T47D (cell line): ENCODE results near the gene EFHD2.
"Not testable (repeated sequence)": the region's sequence is repeated elsewhere in the genome, so short reads cannot be mapped to it uniquely, and the experiment has no call there.

Source experiments
- DNase-seq, 2 experiments: peaks; one replicate each; pipeline versions ENCODE4 v3.0.0 to v3.0.0-alpha.2; 2011 to 2012; ENCODE audit warnings: low read depth in 1 of 2, low spot score in 1 of 2
- JUND ChIP-seq: IDR thresholded peaks from 2 replicates; pipeline ENCODE4 v1.6.1; 2012; ENCODE audit warnings: low read depth
- in situ Hi-C: cut with HindIII; loops from 2 replicates; pipeline ENCODE4 v1.10.0; 2016; ENCODE audit warnings: low sequenced_read_pairs, low pct_unique_long_range_greater_than_20kb

Gene EFHD2

GRCh38 chr1:15431571-15431948, 21.9 kb downstream of the EFHD2 start:
- DNase-seq: no peak
- in situ Hi-C loops: no loop called here
- no peak for TF ChIP-seq JUND

DNA sequence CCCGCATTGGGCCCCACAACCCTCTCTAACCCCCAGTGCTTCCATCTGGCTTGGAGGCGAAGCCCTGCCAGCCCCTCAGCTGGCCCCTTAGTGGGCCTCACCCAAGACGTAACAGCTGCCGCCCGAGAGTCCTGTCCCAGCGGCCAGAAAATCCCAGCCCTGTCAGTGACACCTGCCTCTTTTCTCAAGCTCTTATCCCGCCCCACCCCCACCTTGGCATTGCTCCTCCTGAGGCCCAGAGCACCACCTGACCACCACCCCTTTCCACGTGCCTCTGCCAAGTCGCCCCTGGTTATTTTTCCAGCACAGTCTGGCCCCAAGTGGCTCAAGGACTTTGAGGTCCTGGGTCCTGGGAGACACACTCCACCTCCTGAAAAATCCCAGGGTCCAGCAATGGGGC, 22.6 kb downstream of the EFHD2 start:
- DNase-seq: no peak
- no peak for TF ChIP-seq JUND
- in situ Hi-C loops: no loop called here

- in situ Hi-C loops: no loop called here
- no peak for TF ChIP-seq JUND
- no peak for DNase-seq
Observed at GRCh38 chr1:15433471-15433870, 23.8 kb downstream of the EFHD2 start.

- DNase-seq: not testable (repeated sequence)
Observed at GRCh38 chr1:15434739-15435138, 25.1 kb downstream of the EFHD2 start.

GRCh38 chr1:15435239-15436077, 25.8 kb downstream of the EFHD2 start:
- in situ Hi-C loops: no loop called here
- no peak for DNase-seq
- TF ChIP-seq JUND: no peak

More at GRCh38 chr1:15434739-15435138, 25.1 kb downstream of the EFHD2 start:
- in situ Hi-C loops: not testable (repeated sequence)

GRCh38 chr1:15436881-15437442, 27.3 kb downstream of the EFHD2 start:
- in situ Hi-C loops: no loop called here
- no peak for DNase-seq
- no peak for TF ChIP-seq JUND

DNA sequence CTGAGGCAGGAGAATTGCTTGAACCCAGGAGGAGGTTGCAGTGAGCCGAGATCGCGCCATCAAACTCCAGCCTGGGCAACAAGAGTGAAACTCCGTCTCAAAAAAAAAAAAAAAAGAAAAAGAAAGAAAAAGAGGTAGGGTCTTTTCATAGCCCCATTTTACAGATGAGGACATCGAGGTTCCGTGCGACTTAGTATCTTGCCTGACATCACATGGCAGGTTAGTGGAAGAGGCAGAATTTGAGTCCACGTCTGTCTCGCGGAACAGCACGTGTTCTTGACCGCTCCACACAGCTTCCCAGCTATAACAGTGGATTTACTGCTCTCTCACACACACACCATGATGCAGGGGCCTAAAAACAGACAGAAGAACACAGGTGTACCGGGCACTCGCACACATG, 29.6 kb downstream of the EFHD2 start:
- DNase-seq: no peak
- TF ChIP-seq JUND: no peak
- in situ Hi-C loops: no loop called here

GRCh38 chr1:15440357-15440756, 30.7 kb downstream of the EFHD2 start:
- DNase-seq: no peak
- in situ Hi-C loops: no loop called here
- no peak for TF ChIP-seq JUND

DNA sequence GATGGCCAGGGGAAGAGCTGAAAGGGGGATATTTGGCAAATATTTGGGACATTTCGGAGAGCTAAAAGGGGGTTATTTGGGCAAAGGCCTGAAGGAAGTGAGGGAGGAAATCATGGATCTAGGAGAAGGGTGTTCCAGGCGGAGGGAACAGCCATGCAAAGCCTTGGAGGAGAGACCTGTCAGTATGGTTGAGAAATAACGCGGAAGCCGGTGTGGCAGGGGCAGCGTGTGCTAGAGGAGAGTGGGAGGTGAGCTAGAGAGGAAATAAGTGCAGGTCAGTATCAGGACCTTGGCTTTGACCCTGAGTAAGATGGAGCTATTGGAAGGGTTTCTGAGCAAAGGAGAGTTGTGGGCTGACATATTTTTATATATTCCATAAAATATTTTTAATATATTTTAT, 31.6 kb downstream of the EFHD2 start:
- in situ Hi-C loops: no loop called here
- DNase-seq: no peak
- TF ChIP-seq JUND: no peak

DNA sequence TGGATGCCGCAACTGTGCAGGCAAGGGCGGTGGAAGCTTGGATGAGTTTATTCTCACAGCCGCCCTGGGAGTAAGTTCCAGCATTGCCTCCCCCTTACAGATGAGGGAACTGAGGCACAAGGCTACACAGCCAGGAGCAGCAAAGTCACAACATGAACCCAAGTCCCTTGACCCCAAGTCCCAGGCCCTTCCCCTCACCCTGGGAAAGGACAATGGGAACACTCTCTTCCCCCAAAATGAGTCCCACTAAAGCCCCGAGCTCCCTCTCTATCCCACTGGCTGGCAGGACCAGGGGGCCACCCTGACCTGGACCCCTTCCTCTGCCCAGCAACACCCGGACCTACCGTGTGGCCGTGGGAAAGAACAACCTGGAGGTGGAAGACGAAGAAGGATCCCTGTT, 32.4 kb downstream of the EFHD2 start:
- in situ Hi-C loops: no loop called here
- no peak for DNase-seq
- no peak for TF ChIP-seq JUND

GRCh38 chr1:15442759-15443158, 33.1 kb downstream of the EFHD2 start:
- DNase-seq: no peak
- in situ Hi-C loops: no loop called here
- TF ChIP-seq JUND: no peak

DNA sequence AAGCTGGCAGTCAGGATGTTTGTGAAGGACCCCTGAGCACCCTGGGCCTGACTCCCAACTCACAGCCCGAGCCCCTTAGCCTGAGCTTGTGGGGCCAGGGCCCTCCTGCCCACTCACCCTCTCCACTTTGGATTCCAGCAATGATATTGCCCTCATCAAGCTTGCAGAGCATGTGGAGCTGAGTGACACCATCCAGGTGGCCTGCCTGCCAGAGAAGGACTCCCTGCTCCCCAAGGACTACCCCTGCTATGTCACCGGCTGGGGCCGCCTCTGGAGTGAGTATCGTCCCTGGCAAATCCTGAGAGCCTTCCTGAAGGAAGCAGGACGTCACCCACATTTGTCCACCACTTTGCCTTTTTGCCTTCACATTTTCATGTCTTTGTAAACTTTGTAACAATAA, 33.6 kb downstream of the EFHD2 start:
- no peak for TF ChIP-seq JUND
- DNase-seq: no peak
- in situ Hi-C loops: no loop called here

DNA sequence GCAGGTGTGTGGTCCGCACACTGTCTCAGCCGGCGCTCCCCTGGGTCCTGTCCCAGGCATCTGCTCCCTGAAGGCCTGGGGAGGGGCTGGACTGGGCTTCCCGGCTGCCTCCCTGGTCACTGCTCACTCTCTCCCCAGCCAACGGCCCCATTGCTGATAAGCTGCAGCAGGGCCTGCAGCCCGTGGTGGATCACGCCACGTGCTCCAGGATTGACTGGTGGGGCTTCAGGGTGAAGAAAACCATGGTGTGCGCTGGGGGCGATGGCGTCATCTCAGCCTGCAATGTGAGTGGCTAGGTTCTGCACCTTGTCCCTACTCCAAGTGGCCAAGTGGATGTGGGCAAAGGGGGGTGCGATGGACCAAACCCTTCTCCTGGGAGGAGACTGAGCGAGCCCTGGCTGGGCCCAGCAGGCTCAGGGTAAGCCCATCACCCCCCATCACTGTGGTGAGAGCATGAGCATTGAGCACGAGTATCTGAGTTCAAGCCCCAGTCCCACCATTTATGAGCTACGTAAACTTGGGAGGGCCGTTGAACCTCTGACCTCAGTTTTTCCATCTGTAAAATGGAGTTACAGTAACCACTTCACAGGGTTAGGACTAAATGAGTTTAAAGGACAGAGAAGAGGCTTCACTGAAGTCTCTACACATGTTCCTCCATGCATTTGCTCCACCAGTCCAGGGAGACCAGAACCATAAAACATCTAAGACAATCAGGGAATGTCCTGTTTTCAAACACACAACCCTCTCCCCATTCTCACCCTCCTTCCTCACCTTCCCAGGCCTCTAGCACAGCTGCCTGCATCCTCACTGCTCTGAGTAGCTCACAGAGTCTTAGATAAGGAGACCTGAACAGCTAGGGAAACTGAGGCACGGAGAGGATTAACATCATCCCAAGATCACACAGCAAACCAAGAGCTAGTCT, 35.0 kb downstream of the EFHD2 start:
- in situ Hi-C loops: no loop called here
- DNase-seq: no peak
- TF ChIP-seq JUND: no peak
